HG02678 (cell line): Measurements from ENCODE around the gene SMIM38.
"Not testable (repeated sequence)": the region's sequence is repeated elsewhere in the genome, so short reads cannot be mapped to it uniquely, and the experiment has no call there.

Source experiments
- ATAC-seq: cut with Tn5 transposase; IDR thresholded peaks from one replicate; pipeline ENCODE4 v1.9.1; 2021; ENCODE audit warnings: mild to moderate bottlenecking, moderate library complexity; ENCODE audit not compliant: unreplicated experiment

The SMIM38 gene

DNA sequence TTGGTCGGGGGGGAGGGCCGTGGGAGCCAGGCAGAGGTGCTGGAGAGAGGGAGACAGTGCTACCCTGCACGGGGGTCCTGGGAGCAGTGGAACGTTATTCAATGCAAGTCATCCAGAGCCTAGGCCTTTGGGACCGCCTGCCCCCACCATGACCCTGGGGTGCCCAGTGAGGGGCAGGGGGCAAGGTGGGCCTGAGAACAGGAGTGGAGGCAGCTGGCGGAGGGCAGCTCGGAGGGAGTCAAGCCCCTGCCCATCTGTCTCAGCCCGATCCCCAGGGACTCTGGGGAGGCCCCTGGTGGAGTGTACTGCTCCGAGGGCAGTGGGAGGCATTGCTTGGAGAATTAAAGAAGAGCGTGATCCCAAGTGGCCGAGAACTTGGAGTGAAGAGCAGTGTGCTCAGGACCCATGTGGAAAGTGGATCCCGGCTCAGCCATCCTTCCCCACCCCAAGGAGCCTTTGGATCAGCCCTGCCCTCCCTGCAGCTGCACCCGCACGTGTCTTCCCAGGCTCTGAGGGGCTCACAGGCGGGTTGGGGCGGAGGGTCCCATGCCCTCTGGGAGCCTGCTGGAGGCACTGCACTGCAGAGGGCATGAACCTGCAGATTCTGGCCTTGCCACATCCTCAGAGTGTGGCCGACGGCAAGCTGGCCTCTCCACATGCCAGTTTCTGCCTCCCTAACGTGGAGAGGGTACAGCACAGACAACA, 34.0 kb upstream of the SMIM38 start:
- no peak for ATAC-seq

DNA sequence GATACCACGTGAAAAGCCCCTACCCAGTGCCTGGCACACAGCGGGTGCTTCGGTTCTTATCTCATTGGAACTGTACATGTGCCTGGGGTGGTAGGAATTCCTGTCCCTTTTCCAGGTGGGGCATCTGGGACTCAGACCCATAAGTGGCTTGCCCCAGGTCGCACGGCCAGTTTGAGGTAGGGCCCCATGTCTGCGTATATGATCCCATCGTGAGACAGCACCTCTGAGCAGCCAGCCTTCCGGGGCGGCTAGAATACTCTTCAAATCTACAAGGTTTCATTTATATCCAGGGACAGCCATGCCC, 33.5 kb upstream of the SMIM38 start:
- ATAC-seq, result no peak

DNA sequence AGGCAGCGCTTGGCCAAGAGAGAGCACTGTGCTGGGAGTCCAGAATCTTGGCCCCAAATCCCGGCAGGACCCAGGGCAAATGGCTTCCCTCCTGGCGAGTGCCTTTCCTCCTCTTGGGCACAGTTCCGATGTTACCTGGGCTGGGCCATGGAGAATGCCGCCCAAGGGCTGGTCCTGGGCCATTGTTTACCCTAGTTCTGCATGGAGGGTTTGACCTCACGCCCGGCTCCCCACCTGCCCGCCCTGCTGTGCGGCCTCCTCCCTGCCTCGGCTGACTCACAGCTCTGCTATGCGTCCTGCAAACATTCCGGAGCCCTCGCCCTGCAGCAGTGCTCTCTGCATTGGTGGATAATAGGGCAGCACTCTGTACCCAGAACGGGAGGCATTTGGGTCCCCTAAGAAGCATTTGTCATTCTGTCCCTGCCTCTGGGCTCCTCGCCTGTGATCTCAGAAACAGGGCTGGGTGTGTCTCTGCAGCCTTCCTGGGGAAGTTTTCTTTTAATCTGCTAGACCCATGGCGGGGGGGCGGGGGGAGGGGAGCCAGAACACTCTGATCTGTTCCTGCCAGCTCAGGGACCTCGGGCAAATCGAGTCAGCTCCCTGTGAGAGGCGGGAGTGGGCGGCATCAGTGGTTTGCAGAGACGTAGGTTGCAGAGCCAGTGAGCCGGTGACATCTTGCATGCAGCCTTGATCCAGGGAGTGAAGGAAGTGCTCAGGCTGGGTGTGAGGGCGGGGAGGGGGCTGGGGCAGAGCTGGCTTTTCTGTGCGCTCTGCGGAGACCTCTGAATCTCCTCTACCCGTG, 32.9 kb upstream of the SMIM38 start:
- ATAC-seq, result no peak

DNA sequence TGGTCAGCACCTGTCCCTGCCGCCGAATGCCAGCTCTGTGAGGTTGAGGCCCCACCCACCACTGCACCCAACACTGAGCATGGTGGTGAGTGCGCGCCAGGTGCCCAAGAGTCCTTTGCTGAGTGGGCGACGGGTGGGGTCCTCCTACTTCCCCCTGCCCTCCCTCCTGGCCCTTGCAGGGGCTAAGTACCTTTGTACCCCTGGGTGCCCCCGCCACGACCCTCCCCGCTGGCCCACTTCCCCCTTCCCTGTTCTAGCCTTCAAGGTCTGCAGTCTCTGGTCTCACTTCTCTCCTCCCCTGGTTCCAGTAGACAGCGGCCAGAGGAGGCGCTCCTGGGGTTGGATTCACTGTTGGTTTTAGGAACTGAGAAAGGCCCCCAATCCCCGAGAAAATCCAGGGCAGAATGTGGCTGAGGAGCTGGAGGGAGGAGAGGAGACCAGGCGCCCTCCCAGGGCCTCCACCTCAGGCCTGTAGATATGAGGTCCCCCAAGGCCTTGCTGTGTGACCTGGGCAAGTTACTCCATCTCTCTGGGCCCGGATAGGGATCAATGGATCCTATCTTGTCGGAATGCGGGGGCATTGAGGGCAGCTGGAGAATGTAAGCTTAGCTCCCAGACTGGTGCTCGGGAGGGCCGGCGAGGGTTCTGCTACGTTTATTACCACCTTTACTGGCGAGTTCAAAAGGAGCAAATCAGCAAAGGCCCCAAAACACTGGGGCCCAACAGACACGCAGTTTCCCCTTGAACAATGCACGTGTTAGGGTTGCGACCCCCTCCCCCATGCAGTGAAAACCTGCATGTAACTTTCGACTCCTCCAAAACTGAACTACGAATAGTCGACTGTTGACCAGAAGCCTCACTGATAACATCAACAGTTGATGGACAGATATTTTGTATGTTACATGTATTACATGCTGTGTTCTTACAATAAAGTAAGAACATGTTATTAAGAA, 31.9 kb upstream of the SMIM38 start:
- ATAC-seq, result no peak

DNA sequence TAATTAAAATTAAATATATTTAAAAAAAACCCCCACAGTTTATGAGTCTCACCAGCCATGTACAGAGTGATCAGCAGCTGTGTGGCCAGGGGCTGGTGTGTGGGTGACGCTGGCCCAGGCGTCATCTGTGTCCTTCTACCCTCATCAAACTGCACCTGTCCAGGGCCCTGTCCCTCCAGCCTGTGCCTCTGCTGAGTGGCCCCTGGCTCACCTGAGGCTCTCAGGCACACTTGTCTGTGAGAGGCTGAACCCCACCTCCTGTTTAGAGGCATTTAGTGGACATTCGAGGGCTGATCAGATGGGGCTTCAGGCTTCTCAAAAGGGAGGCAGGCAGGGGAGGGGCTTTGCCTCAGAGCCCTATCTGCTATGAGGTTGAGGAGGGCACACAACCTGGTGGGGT, 29.9 kb upstream of the SMIM38 start:
- no peak for ATAC-seq

DNA sequence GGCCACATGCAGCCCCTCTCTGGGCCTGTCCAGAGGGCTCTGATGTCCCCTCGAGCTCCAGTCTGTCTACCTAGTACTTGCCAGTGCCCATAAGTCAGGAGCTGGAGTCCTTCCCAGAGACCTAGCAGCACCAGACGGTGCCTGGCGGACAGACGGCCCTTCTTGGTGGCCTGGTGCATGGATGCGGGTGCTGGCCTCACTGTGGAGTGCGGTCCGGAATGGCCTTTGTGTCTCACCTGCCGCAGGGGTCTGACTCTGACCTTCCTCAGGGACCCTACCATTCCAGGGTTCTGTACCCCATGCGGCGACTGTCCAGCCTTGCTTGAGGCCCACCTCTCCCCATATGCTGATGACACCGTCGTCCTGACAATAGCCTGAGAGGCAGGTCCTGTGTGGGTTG, 29.4 kb upstream of the SMIM38 start:
- no peak for ATAC-seq

DNA sequence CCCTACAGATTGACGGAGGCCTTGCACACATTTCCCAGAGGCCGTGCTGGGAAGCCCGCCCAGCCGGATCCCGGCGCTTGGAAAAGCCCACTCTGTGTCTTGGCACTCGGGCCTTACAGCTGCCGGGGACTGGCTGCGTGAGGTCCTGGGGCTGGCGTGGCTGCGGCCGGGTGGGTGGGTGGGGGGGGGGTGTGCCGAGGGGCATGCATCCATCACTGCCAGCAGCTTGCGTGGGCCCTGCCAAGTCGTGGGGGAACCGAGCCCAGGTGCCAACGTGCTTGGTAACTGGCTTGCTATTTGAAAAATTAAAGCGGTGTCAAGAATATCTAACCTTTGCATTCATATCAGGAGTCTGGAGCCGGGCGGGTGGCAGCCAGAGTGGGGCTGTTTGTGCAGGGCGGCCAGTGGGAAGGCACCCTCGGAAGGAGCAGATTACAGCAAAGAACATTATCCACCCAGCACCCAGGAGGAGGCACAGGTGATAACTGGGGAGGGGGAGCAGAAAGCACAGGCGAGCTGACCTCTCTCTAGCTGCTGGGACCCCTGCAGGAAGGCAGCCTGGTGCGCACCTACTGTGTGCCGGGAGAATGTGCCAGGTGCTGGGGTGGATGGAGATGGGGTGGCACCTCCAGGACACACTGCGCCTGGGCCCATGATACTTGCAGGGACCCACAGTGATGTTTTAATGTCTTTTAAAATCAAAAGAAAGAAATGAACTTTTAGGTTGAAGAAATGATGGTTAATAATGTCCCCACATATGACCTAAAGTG, 28.5 kb upstream of the SMIM38 start:
- no peak for ATAC-seq

DNA sequence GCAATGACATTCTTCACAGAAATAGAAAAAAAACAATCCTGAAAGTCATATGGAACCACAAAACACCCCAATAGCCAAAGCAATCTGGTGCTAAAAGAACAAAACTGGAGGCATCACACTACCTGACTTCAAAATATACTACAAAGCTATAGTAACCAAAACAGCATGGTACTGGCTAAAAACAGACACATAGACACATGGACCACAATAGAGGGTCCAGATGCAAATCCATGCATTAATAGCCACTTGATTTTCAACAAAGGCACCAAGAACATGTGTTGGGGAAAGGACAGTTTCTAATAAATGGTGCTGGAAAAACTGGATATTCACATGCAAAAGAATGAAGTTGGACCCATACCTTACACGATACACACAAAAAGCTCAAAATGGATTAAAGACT, 27.9 kb upstream of the SMIM38 start:
- ATAC-seq, result no peak

DNA sequence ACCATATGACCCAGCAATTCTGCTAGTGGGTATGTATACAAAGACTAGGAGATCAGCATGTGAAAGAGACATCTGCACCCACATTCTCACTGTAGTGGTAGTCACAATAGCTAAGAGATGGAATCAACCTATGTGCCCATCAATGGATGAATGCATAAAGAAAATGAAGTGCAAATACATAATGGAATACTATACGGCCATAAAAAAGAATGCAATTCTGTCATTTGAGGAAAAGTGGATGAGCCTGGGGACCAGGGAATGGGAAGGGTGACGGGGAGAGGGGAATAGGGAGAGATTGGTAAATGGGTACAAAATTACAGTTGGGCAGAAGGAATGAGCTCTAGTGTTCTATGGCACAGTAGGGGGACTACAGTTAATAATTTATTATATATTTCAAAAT, 26.7 kb upstream of the SMIM38 start:
- no peak for ATAC-seq

DNA sequence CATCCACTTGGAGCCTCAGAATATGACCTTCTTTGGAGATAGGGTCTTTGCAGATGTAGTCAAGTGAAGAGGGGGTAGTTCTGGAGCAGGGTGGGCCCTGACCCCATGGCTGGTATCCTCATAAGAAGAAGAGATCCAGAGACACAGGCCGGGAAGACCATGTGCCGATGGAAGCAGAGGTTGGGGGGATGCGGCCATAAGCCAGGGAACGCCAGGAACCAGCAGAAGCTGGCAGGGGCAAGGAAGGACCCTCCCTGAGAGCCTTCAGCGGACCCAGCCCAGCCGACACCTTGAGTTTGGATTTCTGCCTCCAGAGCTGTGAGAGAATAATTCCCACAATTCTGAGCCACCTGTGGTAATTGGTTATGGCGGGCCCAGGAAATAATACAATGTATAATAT, 26.1 kb upstream of the SMIM38 start:
- no peak for ATAC-seq

DNA sequence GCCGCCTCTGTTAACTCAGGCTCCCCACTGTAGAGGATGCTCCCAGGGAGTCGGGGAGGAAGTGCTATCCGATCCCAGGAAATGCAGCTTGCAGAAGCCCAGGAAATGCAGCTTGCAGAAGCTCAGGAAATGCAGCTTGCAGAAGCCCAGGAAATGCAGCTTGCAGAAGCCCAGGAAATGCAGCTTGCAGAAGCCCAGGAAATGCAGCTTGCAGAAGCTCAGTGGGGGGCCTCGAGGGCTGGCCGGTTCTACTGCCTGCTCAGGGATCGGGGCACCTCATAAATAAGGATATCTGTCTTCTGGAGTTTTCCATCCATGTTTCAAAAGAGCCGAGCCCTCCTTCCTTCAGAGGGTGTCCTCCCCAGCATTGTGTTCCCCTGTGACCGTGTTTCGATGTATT, 25.1 kb upstream of the SMIM38 start:
- no peak for ATAC-seq

DNA sequence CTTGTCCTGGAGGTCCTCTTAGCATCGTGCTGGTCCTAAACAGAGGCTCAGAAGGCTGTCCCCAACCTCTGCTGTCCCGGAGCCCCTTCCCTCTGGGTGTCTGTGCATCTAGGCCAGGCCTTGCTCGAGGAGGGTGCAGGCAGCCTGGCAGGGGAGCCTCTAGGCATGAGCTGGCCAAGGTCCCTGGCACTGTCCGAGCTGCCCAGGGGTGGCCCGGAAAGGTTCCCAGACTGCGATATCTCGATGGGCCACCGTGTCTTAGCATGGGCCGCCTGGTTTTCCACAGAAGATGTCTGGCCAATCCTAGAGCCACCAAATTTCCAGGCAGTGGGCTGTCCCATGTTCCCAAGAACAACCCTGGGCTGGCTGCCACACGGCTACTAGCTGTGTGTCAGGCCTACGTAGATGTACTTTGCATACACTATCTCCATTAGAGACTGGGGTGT, 24.6 kb upstream of the SMIM38 start:
- ATAC-seq, result no peak

DNA sequence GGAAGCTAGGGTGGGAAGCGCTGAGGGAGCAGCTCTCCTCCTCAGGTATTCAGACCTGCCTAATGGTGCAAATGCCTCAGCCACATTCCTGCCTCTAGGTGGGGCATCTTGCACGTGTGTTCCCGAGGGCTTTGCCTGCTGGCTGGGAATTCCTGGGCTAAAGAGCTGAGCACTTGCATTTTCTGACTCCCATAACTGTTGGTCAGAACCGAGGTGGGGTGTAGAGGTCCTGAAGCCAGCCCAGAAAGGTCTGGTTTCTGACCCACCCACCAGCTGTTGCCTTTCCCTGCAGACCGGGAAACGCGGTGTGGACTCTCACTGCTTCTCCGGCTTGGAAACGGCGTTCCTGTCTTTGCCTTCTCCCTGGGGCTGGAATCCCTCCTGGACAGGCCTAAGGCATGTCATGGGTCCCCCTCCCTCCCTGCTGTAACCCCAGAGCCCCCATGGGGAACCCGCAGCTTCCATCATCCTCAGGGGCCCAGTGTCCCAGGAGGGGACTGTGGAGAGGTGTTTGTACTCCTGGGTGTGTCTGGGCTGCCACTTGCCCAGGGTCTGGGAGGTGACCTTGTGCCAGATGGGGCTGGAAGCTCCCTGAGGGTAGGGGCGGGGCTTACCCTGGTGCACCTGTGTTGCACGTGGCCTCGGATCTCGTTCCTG, 24.0 kb upstream of the SMIM38 start:
- no peak for ATAC-seq

DNA sequence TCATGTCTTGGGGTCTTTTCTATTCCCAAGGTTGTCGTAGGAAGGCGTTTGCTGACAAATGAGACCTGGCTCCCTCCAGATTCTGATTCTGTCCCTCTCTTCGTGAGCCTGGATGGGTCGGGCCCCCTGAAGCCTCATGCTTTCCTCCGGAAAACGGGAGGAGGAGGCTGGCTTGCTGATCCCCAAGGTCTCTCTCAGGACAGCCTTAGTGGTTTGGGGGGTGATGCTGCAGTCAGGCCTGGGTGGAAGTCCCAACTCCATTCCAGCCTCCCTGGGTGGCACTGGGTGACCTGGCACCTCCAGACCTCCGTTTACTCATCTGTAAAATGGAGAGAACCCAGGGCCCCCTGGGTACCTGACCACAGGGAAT, 23.4 kb upstream of the SMIM38 start:
- ATAC-seq, result no peak

DNA sequence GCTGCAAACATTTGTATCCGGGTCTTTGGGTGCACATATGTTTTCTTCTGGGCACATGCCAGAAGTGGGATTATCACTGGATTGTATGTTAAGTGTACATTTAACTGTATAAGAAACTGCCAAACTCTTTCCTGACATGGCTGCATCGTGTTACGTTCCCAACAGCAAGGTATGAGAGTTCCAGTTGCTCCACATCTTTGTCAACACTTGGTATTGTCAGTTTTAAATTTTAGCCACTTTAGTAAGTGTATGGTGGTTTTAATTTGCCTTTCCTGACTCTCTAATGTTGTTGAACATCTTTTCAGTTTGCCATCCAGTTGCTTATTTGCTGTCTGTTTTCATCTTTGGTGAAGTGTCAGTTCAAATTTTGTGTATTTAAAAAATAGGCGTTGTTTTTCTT, 22.5 kb upstream of the SMIM38 start:
- no peak for ATAC-seq

DNA sequence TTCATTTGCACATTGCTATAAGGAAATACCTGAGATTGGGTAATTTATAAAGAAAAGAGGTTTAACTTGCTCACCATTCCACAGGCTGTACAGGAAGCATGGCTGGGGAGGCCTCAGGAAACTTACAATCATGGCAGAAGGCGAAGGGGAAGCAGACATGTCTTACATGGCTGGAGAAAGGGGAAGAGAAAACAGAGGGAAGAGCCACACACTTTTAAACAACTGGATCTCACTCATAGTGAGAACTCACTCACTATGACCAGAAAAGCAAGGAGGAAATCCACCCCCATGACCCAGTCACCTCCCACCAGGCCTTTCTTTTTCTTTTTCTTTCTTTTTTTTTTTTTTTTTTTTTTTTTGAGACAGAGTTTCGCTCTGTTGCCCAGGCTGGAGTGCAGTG, 21.6 kb upstream of the SMIM38 start:
- not testable (repeated sequence) for ATAC-seq

DNA sequence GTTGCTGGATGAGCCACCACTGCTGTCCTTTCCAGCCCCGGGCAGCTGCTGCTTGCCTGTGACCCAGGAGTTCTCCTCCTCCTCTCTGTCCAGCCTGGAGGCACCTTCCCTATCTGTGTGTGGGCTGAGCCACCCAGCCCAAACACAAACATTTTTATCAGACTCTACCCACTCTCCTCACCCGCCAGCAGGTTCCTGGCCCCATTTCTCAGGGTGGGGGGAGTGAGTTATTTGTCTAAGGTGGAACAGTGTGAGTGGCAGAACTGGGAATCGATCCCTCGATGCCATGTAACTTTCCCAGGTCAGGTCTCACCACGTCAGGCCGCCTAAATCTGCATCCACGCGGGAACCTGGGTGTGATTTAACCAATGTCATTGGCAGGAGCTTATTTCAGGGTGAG, 20.8 kb upstream of the SMIM38 start:
- no peak for ATAC-seq

DNA sequence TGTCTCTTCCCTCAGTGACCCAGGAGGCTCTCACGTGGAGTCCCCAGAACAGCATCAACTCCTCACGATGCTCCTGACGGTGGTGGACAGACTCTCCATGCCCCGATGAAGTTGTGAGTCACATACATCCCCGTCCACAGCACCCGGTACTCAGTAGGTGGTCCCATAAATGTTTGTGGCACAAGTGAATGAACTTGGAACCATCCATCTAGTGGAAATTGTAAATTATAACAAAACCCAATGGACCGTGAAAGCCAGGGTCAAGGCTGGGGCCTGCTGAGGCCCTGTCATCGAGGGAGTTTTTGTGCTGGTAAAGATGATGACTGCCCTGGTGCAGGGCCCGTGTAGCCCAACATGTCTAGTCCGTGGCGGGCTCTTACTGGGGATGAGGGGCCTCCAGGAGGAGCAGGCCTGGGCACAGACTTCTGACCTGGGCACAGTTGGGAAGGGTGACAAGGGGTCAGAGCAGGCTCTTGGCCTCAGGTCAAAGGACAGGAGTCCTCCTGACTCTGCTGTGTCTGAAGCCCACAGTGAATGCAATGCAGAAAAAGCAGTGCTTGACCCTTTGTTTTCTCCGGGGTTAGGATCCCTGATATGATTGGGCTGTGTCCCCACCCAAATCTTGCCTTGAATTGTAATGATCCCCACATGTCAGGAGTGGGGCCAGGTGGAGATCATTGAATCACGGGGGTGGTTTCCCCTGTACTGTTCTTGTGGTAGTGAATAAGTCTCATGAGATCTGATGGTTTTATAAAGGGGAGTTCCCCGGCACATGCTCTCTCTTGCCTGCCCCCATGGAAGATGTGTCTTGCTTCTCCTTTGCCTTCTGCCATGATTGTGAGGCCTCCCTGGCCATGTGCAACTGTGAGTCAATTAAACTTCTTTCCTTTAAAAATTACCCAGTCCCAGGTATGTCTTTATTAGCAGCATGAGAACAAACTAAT, 20.0 kb upstream of the SMIM38 start:
- ATAC-seq, result no peak

DNA sequence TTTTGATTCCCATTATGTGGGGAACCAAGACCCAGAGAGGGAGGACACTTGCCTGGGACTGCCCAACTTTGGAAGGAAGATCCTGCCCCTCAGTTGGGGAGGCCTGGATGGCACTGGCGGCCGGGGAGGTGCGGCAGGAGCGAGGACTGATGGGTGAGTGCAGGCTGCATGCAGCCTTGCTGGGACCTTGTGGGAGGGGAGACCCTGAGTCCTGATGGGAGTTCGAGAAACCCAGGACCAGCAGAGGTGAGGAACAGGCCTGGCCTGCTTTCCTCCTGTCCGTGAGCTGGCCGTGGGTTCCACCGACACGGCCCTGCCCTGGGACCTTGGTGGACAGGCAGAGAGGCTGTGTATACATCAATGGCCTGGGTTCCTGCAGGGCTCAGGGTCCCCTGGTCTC, 19.3 kb upstream of the SMIM38 start:
- no peak for ATAC-seq
